ENCODE measurements around the gene LSM3. TPM values are rescaled to one million over a fixed set of nuclear protein-coding genes. Genes with fewer than 3 reads are reported as not detected.

LSM3 gene
- total RNA-seq, 2 donors from 2014 or later, result 15.1 to 15.2 TPM

GRCh38 chr3:14203521-14204079, 25.0 kb downstream of the LSM3 start:
- no peak overlapping the region for H3K4me3 Mint-ChIP-seq
- DNase-seq (ENCODE audit: low spot score), result no peak

GRCh38 chr3:14204515-14205284, 26.1 kb downstream of the LSM3 start:
- Mint-ChIP-seq H3K4me1 (ENCODE audit: low read depth in 2 of 2) (peaks cover 0 to 4% of the 10 kb centered on the region in 2 donors), H3K27me3 (peaks cover 0 to 2% of the 10 kb centered on the region in 2 donors), H3K9me3 (no peaks in the 10 kb centered on the region), H3K36me3 (no peaks in the 10 kb centered on the region), H3K27ac (no peak overlapping the region), H3K4me3 (no peak overlapping the region)
- no peak for DNase-seq (ENCODE audit: low spot score)
- no peak for ATAC-seq

More at GRCh38 chr3:14203521-14204079, 25.0 kb downstream of the LSM3 start:
- peak in 1 of 2 donors; percentile 39 for ATAC-seq
- Mint-ChIP-seq H3K27me3 (no peaks in the 10 kb centered on the region), H3K9me3 (no peaks in the 10 kb centered on the region), H3K4me1 (ENCODE audit: low read depth in 2 of 2) (peaks cover 0 to 6% of the 10 kb centered on the region in 2 donors), H3K36me3 (peaks cover 4% of the 10 kb centered on the region), H3K27ac (no peak overlapping the region)

- no peak overlapping the region for H3K27ac Mint-ChIP-seq
- H3K4me1 Mint-ChIP-seq (ENCODE audit: low read depth in 2 of 2), result peaks cover 0 to 4% of the 10 kb centered on the region in 2 donors
- H3K27me3 Mint-ChIP-seq, result peaks cover 0 to 2% of the 10 kb centered on the region in 2 donors
- H3K9me3 Mint-ChIP-seq, result no peaks in the 10 kb centered on the region
- DNase-seq (ENCODE audit: low spot score) (no peak), ATAC-seq (no peak)
- no peaks in the 10 kb centered on the region for H3K36me3 Mint-ChIP-seq
- no peak overlapping the region for H3K4me3 Mint-ChIP-seq
Measured at GRCh38 chr3:14206548-14207177, 28.0 kb downstream of the LSM3 start.

- Mint-ChIP-seq H3K36me3 (no peaks in the 10 kb centered on the region), H3K27ac (no peak overlapping the region), H3K4me1 (ENCODE audit: low read depth in 2 of 2) (peaks cover 0 to 4% of the 10 kb centered on the region in 2 donors), H3K4me3 (no peak overlapping the region), H3K9me3 (no peaks in the 10 kb centered on the region), H3K27me3 (peaks cover 0 to 2% of the 10 kb centered on the region in 2 donors)
- DNase-seq (ENCODE audit: low spot score) (no peak), ATAC-seq (no peak)
Measured at GRCh38 chr3:14208168-14208567, 29.6 kb downstream of the LSM3 start.

GRCh38 chr3:14208977-14209394, 30.4 kb downstream of the LSM3 start:
- Mint-ChIP-seq H3K9me3 (no peaks in the 10 kb centered on the region), H3K4me3 (no peak overlapping the region), H3K27me3 (peaks cover 0 to 2% of the 10 kb centered on the region in 2 donors)

GRCh38 chr3:14209581-14210289, 31.1 kb downstream of the LSM3 start:
- no peak for DNase-seq (ENCODE audit: low spot score)
- H3K4me1 Mint-ChIP-seq (ENCODE audit: low read depth in 2 of 2), result no peaks in the 10 kb centered on the region
- ATAC-seq, result no peak
- no peak overlapping the region for H3K27ac Mint-ChIP-seq
- H3K27me3 Mint-ChIP-seq, result peaks cover 0 to 2% of the 10 kb centered on the region in 2 donors
- no peaks in the 10 kb centered on the region for H3K9me3 Mint-ChIP-seq
- no peak overlapping the region for H3K4me3 Mint-ChIP-seq
- no peaks in the 10 kb centered on the region for H3K36me3 Mint-ChIP-seq

More at GRCh38 chr3:14208977-14209394, 30.4 kb downstream of the LSM3 start:
- Mint-ChIP-seq H3K27ac (no peak overlapping the region), H3K4me1 (ENCODE audit: low read depth in 2 of 2) (no peaks in the 10 kb centered on the region), H3K36me3 (no peaks in the 10 kb centered on the region)
- ATAC-seq, result no peak
- DNase-seq (ENCODE audit: low spot score), result no peak

GRCh38 chr3:14210290-14210688, 31.7 kb downstream of the LSM3 start:
- DNase-seq (ENCODE audit: low spot score), result no peak
- Mint-ChIP-seq H3K36me3 (no peaks in the 10 kb centered on the region), H3K27ac (no peak overlapping the region), H3K4me1 (ENCODE audit: low read depth in 2 of 2) (no peaks in the 10 kb centered on the region), H3K27me3 (peaks cover 0 to 2% of the 10 kb centered on the region in 2 donors), H3K9me3 (no peaks in the 10 kb centered on the region), H3K4me3 (no peak overlapping the region)
- ATAC-seq, result no peak

- no peaks in the 10 kb centered on the region for H3K4me1 Mint-ChIP-seq (ENCODE audit: low read depth in 2 of 2)
- no peak overlapping the region for H3K27ac Mint-ChIP-seq
- H3K9me3 Mint-ChIP-seq, result no peaks in the 10 kb centered on the region
- no peak for ATAC-seq
- H3K36me3 Mint-ChIP-seq, result no peaks in the 10 kb centered on the region
- no peak for DNase-seq (ENCODE audit: low spot score)
- peaks cover 0 to 2% of the 10 kb centered on the region in 2 donors for H3K27me3 Mint-ChIP-seq
- H3K4me3 Mint-ChIP-seq, result no peak overlapping the region
Measured at GRCh38 chr3:14210843-14211594, 32.4 kb downstream of the LSM3 start.

GRCh38 chr3:14211621-14212020, 33.0 kb downstream of the LSM3 start:
- DNase-seq (ENCODE audit: low spot score) (no peak), ATAC-seq (no peak)
- H3K9me3 Mint-ChIP-seq, result no peaks in the 10 kb centered on the region
- H3K27ac Mint-ChIP-seq, result no peak overlapping the region
- H3K27me3 Mint-ChIP-seq, result peaks cover 0 to 2% of the 10 kb centered on the region in 2 donors
- no peak overlapping the region for H3K4me3 Mint-ChIP-seq
- no peaks in the 10 kb centered on the region for H3K4me1 Mint-ChIP-seq (ENCODE audit: low read depth in 2 of 2)
- no peaks in the 10 kb centered on the region for H3K36me3 Mint-ChIP-seq

- Mint-ChIP-seq H3K27ac (no peak overlapping the region), H3K4me3 (no peak overlapping the region), H3K9me3 (no peaks in the 10 kb centered on the region), H3K27me3 (peaks cover 0 to 2% of the 10 kb centered on the region in 2 donors), H3K4me1 (ENCODE audit: low read depth in 2 of 2) (no peaks in the 10 kb centered on the region), H3K36me3 (no peaks in the 10 kb centered on the region)
- no peak for ATAC-seq
- DNase-seq (ENCODE audit: low spot score), result no peak
Measured at GRCh38 chr3:14212032-14212431, 33.4 kb downstream of the LSM3 start.

GRCh38 chr3:14213066-14213774, 34.6 kb downstream of the LSM3 start:
- Mint-ChIP-seq H3K4me3 (no peak overlapping the region), H3K4me1 (ENCODE audit: low read depth in 2 of 2) (no peaks in the 10 kb centered on the region), H3K9me3 (no peaks in the 10 kb centered on the region), H3K27me3 (peaks cover 0 to 2% of the 10 kb centered on the region in 2 donors), H3K27ac (no peak overlapping the region), H3K36me3 (no peaks in the 10 kb centered on the region)
- ATAC-seq (no peak), DNase-seq (ENCODE audit: low spot score) (no peak)

- peaks cover 0 to 1% of the 10 kb centered on the region in 2 donors for H3K27me3 Mint-ChIP-seq
- H3K4me1 Mint-ChIP-seq (ENCODE audit: low read depth in 2 of 2), result no peaks in the 10 kb centered on the region
- H3K27ac Mint-ChIP-seq, result no peak overlapping the region
- DNase-seq (ENCODE audit: low spot score) (no peak), ATAC-seq (no peak)
- H3K4me3 Mint-ChIP-seq, result no peak overlapping the region
- H3K9me3 Mint-ChIP-seq, result no peaks in the 10 kb centered on the region
- no peaks in the 10 kb centered on the region for H3K36me3 Mint-ChIP-seq
Measured at GRCh38 chr3:14214764-14215163, 36.1 kb downstream of the LSM3 start.

Measured in natural killer cell treated with Interleukin-12 subunit alpha and Interleukin-12 subunit beta and Interleukin-15 and Interleukin-18, amount 100 ng/mL, for 72 hours (primary cell).